Chondrocyte (in vitro differentiated cells): ENCODE data around the gene ZBED1. TPM values are rescaled to one million over a fixed set of nuclear protein-coding genes. Genes with fewer than 3 reads are reported as not detected.
"Not testable (repeated sequence)": the region's sequence is repeated elsewhere in the genome, so short reads cannot be mapped to it uniquely, and the experiment has no call there.

ENCODE experiments used
- DNase-seq: peaks from one replicate; pipeline ENCODE4 v3.0.0; 2021; ENCODE audit warnings: mixed read lengths, low spot score
- H3K27ac Mint-ChIP-seq: one replicate; pipeline ENCODE4 v1.8.0; 2021; ENCODE audit warnings: mild to moderate bottlenecking, moderate library complexity, mixed read lengths; ENCODE audit not compliant: unreplicated experiment
- H3K27me3 Mint-ChIP-seq: 2 replicates; pipeline ENCODE4 v1.8.0; 2021; ENCODE audit warnings: low read depth, mixed read lengths
- H3K36me3 Mint-ChIP-seq: 2 replicates; pipeline ENCODE4 v1.8.0; 2021; ENCODE audit warnings: low read depth, mixed read lengths
- H3K4me1 Mint-ChIP-seq: 2 replicates; pipeline ENCODE4 v1.8.0; 2021; ENCODE audit warnings: low read depth, mild to moderate bottlenecking, mixed read lengths
- H3K4me3 Mint-ChIP-seq: one replicate; pipeline ENCODE4 v1.8.0; 2021; ENCODE audit warnings: mild to moderate bottlenecking, moderate library complexity, mixed read lengths; ENCODE audit not compliant: unreplicated experiment
- H3K9me3 Mint-ChIP-seq: 2 replicates; pipeline ENCODE4 v1.8.0; 2021; ENCODE audit warnings: low read depth, mixed read lengths
- CTCF ChIP-seq: fragments of 200-600 bp; sonication (generic); IDR thresholded peaks from 2 replicates; pipeline ENCODE4 v1.5.0; 2021; ENCODE audit warnings: antibody characterized with exemption, mild to moderate bottlenecking, moderate library complexity
- total RNA-seq: library from RNA; stranded (reverse); gene quantifications from 3 replicates; pipeline ENCODE4 v1.2.1, GENCODE V29; 2021

Gene ZBED1
- total RNA-seq, 1 donor from 2014 or later = 40.1 TPM

- no peak for TF ChIP-seq CTCF
- no peak overlapping the region for H3K27ac Mint-ChIP-seq
- H3K4me3 Mint-ChIP-seq = no peak overlapping the region
- H3K36me3 Mint-ChIP-seq = peaks cover 3% of the 10 kb centered on the region
- no peak for DNase-seq
- peaks cover 24% of the 10 kb centered on the region for H3K4me1 Mint-ChIP-seq
- H3K27me3 Mint-ChIP-seq = no peaks in the 10 kb centered on the region
- no peaks in the 10 kb centered on the region for H3K9me3 Mint-ChIP-seq
Observed at GRCh38 chrX:2458309-2458708, 42.5 kb downstream of the ZBED1 start.

- Mint-ChIP-seq H3K36me3 (peaks cover 3% of the 10 kb centered on the region), H3K4me3 (no peak overlapping the region), H3K9me3 (no peaks in the 10 kb centered on the region), H3K4me1 (peaks cover 17% of the 10 kb centered on the region), H3K27ac (no peak overlapping the region), H3K27me3 (no peaks in the 10 kb centered on the region)
- DNase-seq = no peak
- no peak for TF ChIP-seq CTCF
Observed at GRCh38 chrX:2457289-2458133, 43.3 kb downstream of the ZBED1 start.

- H3K4me3 Mint-ChIP-seq, H3K27me3 Mint-ChIP-seq, H3K36me3 Mint-ChIP-seq, H3K9me3 Mint-ChIP-seq: not testable (repeated sequence)
- Mint-ChIP-seq H3K4me1 (peaks cover 13% of the 10 kb centered on the region), H3K27ac (peak overlapping the region; percentile 13)
- DNase-seq = peak; percentile 47
Observed at GRCh38 chrX:2456091-2456490, 44.7 kb downstream of the ZBED1 start.

GRCh38 chrX:2454620-2455019 is 46.2 kb downstream of the ZBED1 start:
- not testable (repeated sequence) for H3K9me3 Mint-ChIP-seq, H3K36me3 Mint-ChIP-seq, H3K4me3 Mint-ChIP-seq, H3K27me3 Mint-ChIP-seq, H3K27ac Mint-ChIP-seq
- peak; percentile 7 for DNase-seq
- peaks cover 23% of the 10 kb centered on the region for H3K4me1 Mint-ChIP-seq

GRCh38 chrX:2452799-2453198 is 48.0 kb downstream of the ZBED1 start:
- Mint-ChIP-seq H3K27me3 (no peaks in the 10 kb centered on the region), H3K4me1 (peaks cover 23% of the 10 kb centered on the region), H3K4me3 (no peak overlapping the region), H3K36me3 (no peaks in the 10 kb centered on the region), H3K9me3 (no peaks in the 10 kb centered on the region), H3K27ac (no peak overlapping the region)
- TF ChIP-seq CTCF = no peak
- DNase-seq = no peak

GRCh38 chrX:2452317-2452784 is 48.4 kb downstream of the ZBED1 start:
- no peak overlapping the region for H3K4me3 Mint-ChIP-seq
- H3K9me3 Mint-ChIP-seq = peaks cover 2% of the 10 kb centered on the region
- peaks cover 23% of the 10 kb centered on the region for H3K4me1 Mint-ChIP-seq
- no peak overlapping the region for H3K27ac Mint-ChIP-seq
- peaks cover 2% of the 10 kb centered on the region for H3K36me3 Mint-ChIP-seq
- no peak for TF ChIP-seq CTCF
- H3K27me3 Mint-ChIP-seq = no peaks in the 10 kb centered on the region
- DNase-seq = peak; percentile 46
